Smooth muscle cell (in vitro differentiated cells): ENCODE measurements around the gene DAPK1. TPM values are rescaled to one million over a fixed set of nuclear protein-coding genes. Genes with fewer than 3 reads are reported as not detected.

Experiments used
- DNase-seq: peaks from one replicate; lab custom pipeline; 2025; ENCODE audit not compliant: unreplicated experiment; lab: John Stamatoyannopoulos, UW
- H2AFZ ChIP-seq: fragments of 200-600 bp; sonication (generic); 2 replicates; pipeline ENCODE4 v1.6.0; 2016; ENCODE audit warnings: antibody characterized with exemption, low read depth, mild to moderate bottlenecking
- H3F3A ChIP-seq: fragments of 200-600 bp; sonication (generic); 2 replicates; pipeline ENCODE4 v1.6.0; 2017; ENCODE audit warnings: antibody characterized with exemption, low read depth
- H3K27ac ChIP-seq: fragments of 200-600 bp; sonication (generic); 2 replicates; pipeline ENCODE4 v1.5.1; 2016; ENCODE audit warnings: low read depth, mild to moderate bottlenecking
- H3K27me3 ChIP-seq: fragments of 200-600 bp; sonication (generic); 2 replicates; pipeline ENCODE4 v1.6.1; 2016; ENCODE audit warnings: low read depth, mild to moderate bottlenecking
- H3K36me3 ChIP-seq: fragments of 200-600 bp; sonication (generic); 2 replicates; pipeline ENCODE4 v1.5.1; 2016; ENCODE audit warnings: low read depth
- H3K4me1 ChIP-seq: fragments of 200-600 bp; sonication (generic); 2 replicates; pipeline ENCODE4 v1.5.1; 2016; ENCODE audit warnings: low read depth
- H3K4me2 ChIP-seq: fragments of 200-600 bp; sonication (generic); 2 replicates; pipeline ENCODE4 v1.6.0; 2016; ENCODE audit warnings: mild to moderate bottlenecking
- H3K4me3 ChIP-seq: fragments of 200-600 bp; sonication (generic); 2 replicates; pipeline ENCODE4 v1.5.1; 2016; ENCODE audit warnings: mild to moderate bottlenecking
- H3K79me2 ChIP-seq: fragments of 200-600 bp; sonication (generic); 2 replicates; pipeline ENCODE4 v1.6.0; 2016; ENCODE audit warnings: low read depth, mild to moderate bottlenecking
- H3K9ac ChIP-seq: fragments of 200-600 bp; sonication (generic); 2 replicates; pipeline ENCODE4 v1.6.0; 2016; ENCODE audit warnings: low read depth
- H3K9me3 ChIP-seq: fragments of 200-600 bp; sonication (generic); replicated peaks from 2 replicates; pipeline ENCODE4 v1.5.1; 2016; ENCODE audit warnings: low read depth
- H4K20me1 ChIP-seq: fragments of 200-600 bp; sonication (generic); 2 replicates; pipeline ENCODE4 v1.6.0; 2016; ENCODE audit warnings: low read depth
- CTCF ChIP-seq: fragments of 200-600 bp; sonication (generic); IDR thresholded peaks from 2 replicates; pipeline ENCODE4 v1.5.1; 2017; ENCODE audit warnings: borderline replicate concordance, mild to moderate bottlenecking, antibody characterized with exemption; ENCODE audit not compliant: insufficient read depth, poor library complexity, severe bottlenecking
- WGBS: methylation state at CpG from one replicate; pipeline ENCODE4 v1.1.7; 2016; ENCODE audit warnings: low lambda C conversion rate; 5-methylcytosine and 5-hydroxymethylcytosine counted together
- polyA plus RNA-seq: library from polyadenylated mRNA; unstranded; fragments of >200 nt; fragmentation: Nextera tagmentation; extraction: Ambion mirVana; gene quantifications from 2 replicates; pipeline ENCODE4 v1.2.1, GENCODE V29; 2016
- total RNA-seq: library from RNA; depleted of rRNA; stranded (reverse); fragments of >200 nt; gene quantifications from 2 replicates; pipeline ENCODE4 v1.2.3, GENCODE V29; 2014

The DAPK1 gene
- total and polyA plus RNA-seq, 2 experiments from 2014 or later = 12.6 to 20.3 TPM

- H4K20me1 ChIP-seq = no peaks in the 10 kb centered on the region
- no peak overlapping the region for H2AFZ ChIP-seq
- no peaks in the 10 kb centered on the region for H3K9me3 ChIP-seq
- H3K27me3 ChIP-seq = no peaks in the 10 kb centered on the region
- no peak overlapping the region for H3K4me3 ChIP-seq
- no peak for DNase-seq
- no peak overlapping the region for H3K9ac ChIP-seq
- H3K27ac ChIP-seq = no peak overlapping the region
- no peaks in the 10 kb centered on the region for H3K79me2 ChIP-seq
- no peaks in the 10 kb centered on the region for H3F3A ChIP-seq
- no peaks in the 10 kb centered on the region for H3K4me1 ChIP-seq
- H3K4me2 ChIP-seq = no peak overlapping the region
- H3K36me3 ChIP-seq = peaks cover 5% of the 10 kb centered on the region
- no peak for TF ChIP-seq CTCF
- WGBS = 95% methylated on average over 7 of the region's 7 CpGs
These were observed 235.8 kb downstream of the DAPK1 start for GRCh38 chr9:87733273-87734052.

- H3K4me2 ChIP-seq = no peak overlapping the region
- no peak for TF ChIP-seq CTCF
- no peak overlapping the region for H3K4me3 ChIP-seq
- H3F3A ChIP-seq = no peaks in the 10 kb centered on the region
- no peaks in the 10 kb centered on the region for H3K27me3 ChIP-seq
- no peaks in the 10 kb centered on the region for H3K9me3 ChIP-seq
- no peak overlapping the region for H2AFZ ChIP-seq
- peaks cover 5% of the 10 kb centered on the region for H3K36me3 ChIP-seq
- no peak for DNase-seq
- H3K9ac ChIP-seq = no peak overlapping the region
- H3K27ac ChIP-seq = no peak overlapping the region
- H4K20me1 ChIP-seq = no peaks in the 10 kb centered on the region
- WGBS = 38% methylated on average over 2 of the region's 2 CpGs
- H3K79me2 ChIP-seq = no peaks in the 10 kb centered on the region
- H3K4me1 ChIP-seq = no peaks in the 10 kb centered on the region
These were observed 236.4 kb downstream of the DAPK1 start for GRCh38 chr9:87734106-87734505.

GRCh38 chr9:87739546-87739945 lies 241.9 kb downstream of the DAPK1 start:
- 87% methylated on average over 3 of the region's 3 CpGs for WGBS
- TF ChIP-seq CTCF = no peak
- H3K27me3 ChIP-seq = no peaks in the 10 kb centered on the region
- no peak overlapping the region for H3K4me2 ChIP-seq
- no peak for DNase-seq
- H3K9me3 ChIP-seq = no peaks in the 10 kb centered on the region
- no peak overlapping the region for H2AFZ ChIP-seq
- H3K79me2 ChIP-seq = no peaks in the 10 kb centered on the region
- H3F3A ChIP-seq = no peaks in the 10 kb centered on the region
- H3K36me3 ChIP-seq = no peaks in the 10 kb centered on the region
- H3K4me1 ChIP-seq = no peaks in the 10 kb centered on the region
- H3K4me3 ChIP-seq = no peak overlapping the region
- no peak overlapping the region for H3K27ac ChIP-seq
- H4K20me1 ChIP-seq = no peaks in the 10 kb centered on the region
- H3K9ac ChIP-seq = no peak overlapping the region

- H4K20me1 ChIP-seq = no peaks in the 10 kb centered on the region
- H3K9ac ChIP-seq = no peak overlapping the region
- H3F3A ChIP-seq = no peaks in the 10 kb centered on the region
- no peaks in the 10 kb centered on the region for H3K27me3 ChIP-seq
- no peak overlapping the region for H3K27ac ChIP-seq
- H3K79me2 ChIP-seq = no peaks in the 10 kb centered on the region
- DNase-seq = no peak
- H3K4me2 ChIP-seq = no peak overlapping the region
- no peak for TF ChIP-seq CTCF
- H3K4me3 ChIP-seq = no peak overlapping the region
- H3K9me3 ChIP-seq = no peaks in the 10 kb centered on the region
- H3K36me3 ChIP-seq = no peaks in the 10 kb centered on the region
- WGBS = 81% methylated on average over 3 of the region's 3 CpGs
- H2AFZ ChIP-seq = no peak overlapping the region
- no peaks in the 10 kb centered on the region for H3K4me1 ChIP-seq
These were observed 242.5 kb downstream of the DAPK1 start for GRCh38 chr9:87740209-87740608.
